ENCODE measurements around the gene KCNMB2. TPM values are rescaled to one million over a fixed set of nuclear protein-coding genes. Genes with fewer than 3 reads are reported as not detected.

The KCNMB2 gene
- total RNA-seq, 1 donor, result 1.1 TPM

GRCh38 chr3:178880274-178880673, 344.0 kb downstream of the KCNMB2 start:
- Histone ChIP-seq H3K79me2 (ENCODE audit: insufficient read depth, low read length) (no peaks in the 10 kb centered on the region), H3K27me3 (ENCODE audit: insufficient read depth, low read length) (no peaks in the 10 kb centered on the region), H4K20me1 (ENCODE audit: insufficient read depth, low read length) (no peaks in the 10 kb centered on the region), H3K4me1 (ENCODE audit: insufficient read depth, low read length) (no peaks in the 10 kb centered on the region), H2AFZ (ENCODE audit: low read length) (no peak overlapping the region), H3K36me3 (ENCODE audit: insufficient read depth, low read length) (no peaks in the 10 kb centered on the region), H3K4me2 (ENCODE audit: insufficient read depth, low read length) (no peak overlapping the region), H3K27ac (ENCODE audit: low read depth, low read length) (no peak overlapping the region), H3K4me3 (ENCODE audit: insufficient read depth, low read length) (no peak overlapping the region), H3K9me3 (ENCODE audit: low read depth, low read length) (no peaks in the 10 kb centered on the region)
- TF ChIP-seq, protein P1, sequence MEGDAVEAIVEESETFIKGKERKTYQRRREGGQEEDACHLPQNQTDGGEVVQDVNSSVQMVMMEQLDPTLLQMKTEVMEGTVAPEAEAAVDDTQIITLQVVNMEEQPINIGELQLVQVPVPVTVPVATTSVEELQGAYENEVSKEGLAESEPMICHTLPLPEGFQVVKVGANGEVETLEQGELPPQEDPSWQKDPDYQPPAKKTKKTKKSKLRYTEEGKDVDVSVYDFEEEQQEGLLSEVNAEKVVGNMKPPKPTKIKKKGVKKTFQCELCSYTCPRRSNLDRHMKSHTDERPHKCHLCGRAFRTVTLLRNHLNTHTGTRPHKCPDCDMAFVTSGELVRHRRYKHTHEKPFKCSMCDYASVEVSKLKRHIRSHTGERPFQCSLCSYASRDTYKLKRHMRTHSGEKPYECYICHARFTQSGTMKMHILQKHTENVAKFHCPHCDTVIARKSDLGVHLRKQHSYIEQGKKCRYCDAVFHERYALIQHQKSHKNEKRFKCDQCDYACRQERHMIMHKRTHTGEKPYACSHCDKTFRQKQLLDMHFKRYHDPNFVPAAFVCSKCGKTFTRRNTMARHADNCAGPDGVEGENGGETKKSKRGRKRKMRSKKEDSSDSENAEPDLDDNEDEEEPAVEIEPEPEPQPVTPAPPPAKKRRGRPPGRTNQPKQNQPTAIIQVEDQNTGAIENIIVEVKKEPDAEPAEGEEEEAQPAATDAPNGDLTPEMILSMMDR (IDR thresholded peaks at IDR 0.05; ENCODE audit: extremely low read depth, low read depth, low read length), result no peak
- no peak for DNase-seq (ENCODE audit: insufficient read length, low spot score, missing footprints)
